Astrocyte (in vitro differentiated cells and primary cell): ENCODE measurements around the gene PKDCC.

Experiments
- CTCF ChIP-seq: IDR thresholded peaks from 2 replicates; pipeline ENCODE4 v1.5.1; 2011; ENCODE audit warnings: low read depth, mild to moderate bottlenecking, inconsistent platforms, low read length, moderate library complexity; ENCODE audit not compliant: insufficient read depth
- EZH2 ChIP-seq: IDR thresholded peaks from 2 replicates; pipeline ENCODE4 v1.6.1; 2012; ENCODE audit warnings: mild to moderate bottlenecking, low read length, inconsistent platforms; ENCODE audit not compliant: insufficient read depth

- TF ChIP-seq CTCF (no peak), EZH2 (no peak)
Observed at GRCh38 chr2:42025151-42025582, 22.7 kb upstream of the PKDCC start.
